Ishikawa (cell line): Measurements from ENCODE around the gene EXOC3L2.

Experiments used
- CEBPB ChIP-seq: IDR thresholded peaks from 2 replicates; pipeline ENCODE4 v1.6.1; 2012
- CREB1 ChIP-seq: IDR thresholded peaks from 2 replicates; pipeline ENCODE4 v1.6.1; 2012; ENCODE audit warnings: low read depth
- EGR1 ChIP-seq: IDR thresholded peaks from 2 replicates; pipeline ENCODE4 v1.6.1; 2012
- EP300 ChIP-seq: IDR thresholded peaks from 2 replicates; pipeline ENCODE4 v1.6.1; 2012; ENCODE audit warnings: borderline replicate concordance
- FOXM1 ChIP-seq: IDR thresholded peaks from 2 replicates; pipeline ENCODE4 v1.6.1; 2012; ENCODE audit warnings: low read depth, borderline replicate concordance
- NFIC ChIP-seq: IDR thresholded peaks from 2 replicates; pipeline ENCODE4 v1.6.1; 2012
- RAD21 ChIP-seq: IDR thresholded peaks from 2 replicates; pipeline ENCODE4 v1.6.1; 2012; ENCODE audit warnings: low read depth
- REST ChIP-seq: IDR thresholded peaks from 2 replicates; pipeline ENCODE4 v1.6.1; 2012; ENCODE audit warnings: low read depth, mild to moderate bottlenecking
- TAF1 ChIP-seq: IDR thresholded peaks from 2 replicates; pipeline ENCODE4 v1.6.1; 2012; ENCODE audit warnings: low read depth, mild to moderate bottlenecking
- TCF12 ChIP-seq: IDR thresholded peaks from 2 replicates; pipeline ENCODE4 v1.6.1; 2012; ENCODE audit warnings: low read depth
- TEAD4 ChIP-seq: IDR thresholded peaks from 2 replicates; pipeline ENCODE4 v1.6.1; 2012
- YY1 ChIP-seq: IDR thresholded peaks from 2 replicates; pipeline ENCODE4 v1.6.1; 2012; ENCODE audit warnings: low read depth
- ZBTB7A ChIP-seq: IDR thresholded peaks from 2 replicates; pipeline ENCODE4 v1.6.1; 2012; ENCODE audit warnings: low read depth
- TF ChIP-seq, protein P1 (sequence below): IDR thresholded peaks from 2 replicates; pipeline ENCODE4 v1.6.1; 2012
- TF ChIP-seq, protein P2 (sequence below): IDR thresholded peaks from 2 replicates; pipeline ENCODE4 v1.6.1; 2012

Gene EXOC3L2

GRCh38 chr19:45172173-45172572, 73.0 kb downstream of the EXOC3L2 start:
- TF ChIP-seq REST (no peak), EP300 (no peak)

- TF ChIP-seq REST: no peak
- no peak for TF ChIP-seq EP300
- TF ChIP-seq TCF12: no peak
- no peak for TF ChIP-seq FOXM1
- TF ChIP-seq, protein P1, sequence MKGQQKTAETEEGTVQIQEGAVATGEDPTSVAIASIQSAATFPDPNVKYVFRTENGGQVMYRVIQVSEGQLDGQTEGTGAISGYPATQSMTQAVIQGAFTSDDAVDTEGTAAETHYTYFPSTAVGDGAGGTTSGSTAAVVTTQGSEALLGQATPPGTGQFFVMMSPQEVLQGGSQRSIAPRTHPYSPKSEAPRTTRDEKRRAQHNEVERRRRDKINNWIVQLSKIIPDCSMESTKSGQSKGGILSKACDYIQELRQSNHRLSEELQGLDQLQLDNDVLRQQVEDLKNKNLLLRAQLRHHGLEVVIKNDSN: no peak
- TF ChIP-seq, protein P2, sequence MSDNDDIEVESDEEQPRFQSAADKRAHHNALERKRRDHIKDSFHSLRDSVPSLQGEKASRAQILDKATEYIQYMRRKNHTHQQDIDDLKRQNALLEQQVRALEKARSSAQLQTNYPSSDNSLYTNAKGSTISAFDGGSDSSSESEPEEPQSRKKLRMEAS: no peak
- no peak for TF ChIP-seq TAF1
These were observed 74.0 kb downstream of the EXOC3L2 start for GRCh38 chr19:45171211-45171623.

GRCh38 chr19:45170146-45171106, 74.8 kb downstream of the EXOC3L2 start:
- TF ChIP-seq CEBPB: no peak
- TF ChIP-seq EGR1: no peak
- no peak for TF ChIP-seq ZBTB7A
- no peak for TF ChIP-seq FOXM1
- TF ChIP-seq YY1: no peak

GRCh38 chr19:45169602-45170001, 75.6 kb downstream of the EXOC3L2 start:
- TF ChIP-seq CEBPB (no peak), TCF12 (no peak), TEAD4 (no peak), EGR1 (no peak), ZBTB7A (no peak), TAF1 (no peak), RAD21 (no peak), REST (no peak)
- TF ChIP-seq, protein P2: no peak

GRCh38 chr19:45168767-45169351, 76.3 kb downstream of the EXOC3L2 start:
- TF ChIP-seq CREB1 (no peak), NFIC (no peak)
